GDM1 (cell line): Measurements from ENCODE around the gene CDH4.

Source experiments
- DNase-seq: peaks from one replicate; lab custom pipeline; 2025; lab: John Stamatoyannopoulos, UW

CDH4 gene

DNA sequence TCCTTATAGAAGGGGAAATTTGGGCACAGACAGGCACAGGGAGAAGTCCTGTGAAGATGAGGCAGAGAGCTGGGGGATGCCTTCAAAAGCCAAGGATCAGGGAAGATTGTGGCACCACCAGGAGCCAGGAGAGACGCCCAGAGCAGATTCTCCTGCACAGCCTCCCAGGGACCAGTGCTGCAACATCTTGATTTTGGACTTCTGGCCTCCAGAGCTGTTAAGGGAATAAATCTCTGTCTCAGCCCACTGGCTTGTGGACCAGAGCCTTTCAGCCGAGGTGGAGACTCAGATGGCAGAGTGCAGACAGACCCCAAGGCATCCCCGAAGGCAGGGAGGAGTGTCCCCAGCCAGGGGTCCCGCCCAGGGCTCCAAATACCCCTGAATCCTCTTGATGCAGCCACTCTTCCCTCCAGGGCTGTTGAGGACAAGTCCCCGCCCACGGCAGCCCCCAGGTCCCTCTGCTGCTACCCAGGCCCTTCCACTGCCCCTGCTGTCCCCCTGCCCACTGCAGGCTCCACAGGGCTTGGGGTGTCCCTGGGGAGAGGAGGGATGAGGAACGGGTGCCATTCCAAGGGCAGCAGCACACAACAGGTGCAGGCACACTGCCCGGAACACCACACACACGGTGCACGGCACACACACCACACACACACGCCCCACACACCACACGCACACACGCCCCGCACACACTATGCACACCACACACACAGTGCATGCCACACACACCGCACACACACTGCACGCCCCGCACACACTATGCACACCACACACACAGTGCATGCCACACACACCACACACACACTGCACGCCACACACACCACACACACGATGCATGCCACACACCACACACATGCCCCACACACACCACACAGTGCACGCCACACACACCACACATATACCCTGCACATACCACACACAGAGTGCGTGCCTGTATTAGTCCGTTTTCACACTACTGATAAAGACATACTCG is 502.2 kb downstream of the CDH4 start:
- no peak for DNase-seq

DNA sequence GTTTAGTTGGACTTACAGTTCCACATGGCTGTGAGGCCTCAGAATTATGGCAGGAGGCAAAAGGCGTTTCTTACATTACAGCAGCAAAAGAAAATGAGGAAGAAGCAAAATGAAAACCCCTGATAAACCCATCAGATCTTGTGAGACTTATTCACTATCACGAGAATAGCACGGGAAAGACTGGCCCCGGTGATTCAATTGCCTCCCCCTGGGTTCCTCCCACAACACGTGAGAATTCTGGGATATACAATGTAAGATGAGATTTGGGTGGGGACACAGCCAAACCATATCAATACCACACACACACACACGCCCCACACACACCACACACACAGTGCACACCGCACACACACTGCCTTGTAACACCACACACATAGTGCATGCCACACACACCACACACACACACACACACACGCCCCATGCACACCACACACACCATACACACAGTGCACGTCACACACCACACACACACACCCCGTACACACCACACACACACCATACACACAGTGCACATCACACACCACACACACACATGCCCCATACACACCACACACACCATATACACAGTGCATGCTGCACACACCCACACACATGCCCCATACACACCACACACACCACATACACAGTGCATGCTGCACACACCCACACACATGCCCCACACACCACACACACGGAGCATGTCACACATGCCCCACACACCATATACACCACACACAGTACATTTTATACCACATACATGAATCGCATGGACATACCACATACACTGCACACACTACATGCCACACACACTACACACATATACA is 503.1 kb downstream of the CDH4 start:
- DNase-seq, result no peak

DNA sequence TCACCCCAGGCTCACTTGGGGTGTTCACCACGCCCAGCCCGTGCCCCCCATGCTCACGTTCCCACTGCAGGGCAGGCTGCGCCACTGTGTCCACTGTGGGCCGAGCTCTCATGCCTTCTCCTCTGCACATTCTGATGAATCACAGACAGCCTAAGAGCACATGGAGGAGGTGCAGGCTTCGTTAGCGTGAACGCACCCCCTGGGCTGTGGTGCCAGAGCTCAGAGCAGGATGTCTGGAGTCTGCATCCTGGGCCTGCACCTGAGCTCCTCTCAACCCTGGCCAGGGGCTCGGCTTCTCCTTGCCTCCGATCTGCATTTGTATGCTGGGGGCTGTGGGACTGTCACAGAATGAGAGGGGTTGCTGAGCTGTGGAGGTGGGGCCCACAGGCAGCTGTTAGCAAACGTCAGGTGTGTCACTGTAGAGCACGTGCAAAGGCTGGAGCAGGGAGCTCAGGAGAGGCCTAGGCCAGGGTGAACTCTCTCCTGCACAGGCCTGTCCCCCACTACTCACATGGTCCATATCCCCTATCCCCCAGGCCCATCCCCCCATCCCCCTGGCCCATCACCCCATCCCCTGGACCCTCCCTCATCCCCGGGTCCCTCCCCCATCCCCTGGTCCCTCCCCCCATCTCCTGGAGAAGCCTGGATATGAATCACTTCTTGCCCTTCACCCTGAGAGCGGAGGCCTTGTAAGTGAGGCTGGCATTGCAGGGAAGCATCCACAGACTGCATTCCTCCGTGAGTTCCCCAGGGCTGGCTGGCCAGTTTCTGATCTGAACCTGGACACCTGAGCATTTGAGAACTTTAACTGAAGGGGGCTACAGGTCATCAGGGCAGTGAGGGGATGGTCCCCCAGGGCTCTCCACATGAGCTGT is 504.1 kb downstream of the CDH4 start:
- no peak for DNase-seq

DNA sequence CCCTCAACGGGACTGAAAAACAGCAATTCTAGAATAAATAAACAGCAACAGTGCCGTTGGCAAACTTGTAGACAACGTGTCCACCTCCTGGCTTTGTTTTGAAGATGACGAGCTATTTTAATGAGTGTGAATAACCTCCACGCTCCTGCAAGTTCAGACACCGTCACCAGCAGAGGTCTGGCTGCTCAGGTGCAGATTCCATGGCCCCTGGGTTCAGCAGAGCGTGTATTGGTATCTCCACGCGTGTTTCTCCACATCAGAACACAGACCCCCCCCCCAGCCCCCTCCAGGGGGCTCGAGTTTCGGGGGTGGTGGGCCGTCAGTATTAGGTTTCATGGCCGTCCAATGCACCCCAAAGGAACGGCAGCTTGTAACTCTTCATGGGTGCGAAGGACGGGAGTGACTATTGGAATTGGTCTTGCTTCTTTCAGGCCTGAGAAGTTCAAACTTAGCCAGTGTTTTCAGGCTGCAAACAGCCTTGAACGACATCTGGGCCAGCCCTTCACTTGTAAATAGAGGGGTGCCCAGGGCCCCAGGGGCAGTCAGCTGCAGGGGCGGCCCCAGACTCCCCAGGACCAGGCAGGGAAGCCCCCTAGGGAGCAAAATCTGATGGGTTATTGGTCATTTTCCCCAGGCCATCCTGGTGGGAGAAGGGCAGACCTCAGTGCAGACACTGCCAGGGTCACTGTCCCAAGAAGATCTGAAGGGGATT is 505.1 kb downstream of the CDH4 start:
- DNase-seq, result no peak

DNA sequence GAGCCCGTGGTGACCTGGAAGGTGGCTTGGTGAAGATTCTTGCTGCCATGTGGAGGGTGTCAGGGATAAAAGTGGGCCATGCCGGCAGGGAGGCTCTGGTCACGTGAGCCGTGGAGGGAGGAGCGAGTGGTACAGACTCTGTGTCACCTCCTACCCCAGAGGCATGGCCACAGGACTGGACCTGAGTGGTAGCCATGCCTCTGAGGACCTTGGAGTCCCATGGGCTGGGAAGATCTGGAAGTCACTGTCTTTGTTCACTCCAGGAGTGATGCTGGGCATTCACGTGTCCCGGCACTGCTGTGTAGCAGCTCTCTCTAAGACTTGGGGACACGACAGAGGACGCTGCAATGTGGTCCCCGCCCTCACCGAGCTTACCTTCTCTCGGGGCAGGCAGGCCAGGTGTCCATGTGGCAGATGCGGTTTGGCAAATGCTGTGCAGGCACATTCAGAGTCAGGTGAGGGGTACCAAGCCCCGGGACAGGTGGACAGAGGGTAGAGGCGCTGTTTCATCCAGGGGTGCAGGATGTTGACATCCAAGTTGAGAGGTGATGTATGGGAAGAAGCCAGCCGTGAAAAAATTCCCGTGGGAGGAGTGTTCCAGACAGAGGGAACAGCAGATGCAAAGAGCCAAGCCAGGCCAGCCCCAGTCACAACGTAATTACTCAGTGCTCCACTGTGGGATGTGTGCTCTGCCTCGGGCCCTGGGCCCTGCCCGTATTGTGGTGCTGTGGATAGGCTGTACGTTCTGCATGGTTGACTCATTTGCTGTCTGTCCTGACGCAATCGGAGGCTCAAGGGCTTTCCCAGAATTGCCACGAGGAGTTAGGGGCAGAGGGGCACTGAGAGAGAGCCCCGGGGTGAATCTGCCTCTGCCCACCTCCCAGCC is 505.9 kb downstream of the CDH4 start:
- DNase-seq, result no peak

DNA sequence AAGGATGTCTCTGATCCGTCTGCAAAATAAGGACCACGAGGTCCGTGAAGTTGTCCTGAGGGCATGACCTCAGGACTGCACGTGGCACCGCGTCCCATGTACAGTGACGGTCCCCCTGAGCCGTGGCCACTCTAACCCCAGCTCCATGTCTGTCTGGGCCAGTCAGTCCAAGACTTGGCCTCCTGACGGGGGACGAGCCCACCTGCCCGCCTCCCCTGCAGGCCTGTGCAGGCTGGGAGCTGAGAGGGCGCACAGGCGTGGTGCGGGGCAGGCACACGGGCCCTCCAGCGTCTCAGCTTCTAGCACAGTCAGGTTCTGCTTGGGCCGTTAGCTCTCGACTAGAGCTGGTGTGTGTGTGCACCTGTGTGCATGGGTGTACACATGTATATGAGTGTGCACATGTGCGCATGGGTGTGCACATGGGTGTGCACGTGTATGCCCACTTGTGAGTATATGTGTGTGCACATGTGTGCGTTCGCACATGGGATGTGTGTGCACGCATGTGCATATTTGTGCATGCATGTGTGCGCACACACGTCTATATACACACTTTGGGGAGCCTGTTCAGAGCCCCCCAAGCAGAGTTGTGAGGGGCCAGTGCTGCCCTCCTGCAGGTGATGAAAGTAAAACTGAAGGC is 506.6 kb downstream of the CDH4 start:
- DNase-seq, result no peak

DNA sequence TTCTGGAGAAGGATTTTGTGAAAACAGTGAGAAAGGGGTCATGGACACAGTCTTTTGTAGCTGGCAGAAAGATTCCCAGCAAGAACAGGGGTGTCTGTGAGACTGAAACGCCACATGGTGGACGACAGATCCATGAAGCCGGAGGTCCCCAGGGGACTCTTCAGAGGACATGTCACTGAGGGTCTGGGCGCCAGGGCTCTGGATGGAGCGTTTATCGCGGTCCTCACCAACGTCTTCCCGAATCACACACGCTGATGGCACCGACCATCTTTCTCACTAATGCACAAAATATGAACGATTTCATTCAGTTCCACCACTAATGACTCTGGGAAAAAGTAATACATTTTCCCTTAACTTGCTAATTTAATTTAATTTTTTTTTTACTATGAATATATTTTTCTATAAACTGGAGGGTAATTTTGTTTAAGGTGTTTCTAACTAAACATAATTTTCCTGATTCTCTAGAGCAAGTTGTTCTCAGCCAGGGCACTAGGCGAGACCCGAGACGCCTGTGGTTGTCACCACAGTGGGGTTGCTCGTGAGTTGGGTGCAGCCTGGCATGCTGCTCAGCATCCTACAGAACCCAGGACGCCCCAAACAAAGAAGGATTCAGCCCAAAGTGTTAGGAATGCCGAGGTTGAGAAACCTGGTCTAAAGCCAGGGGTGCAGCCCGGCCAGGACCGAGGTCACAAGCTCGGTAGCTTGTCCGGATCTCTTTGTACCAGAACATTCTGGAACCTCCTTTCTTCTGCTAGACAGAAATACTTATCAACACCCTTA is 507.4 kb downstream of the CDH4 start:
- DNase-seq, result no peak

DNA sequence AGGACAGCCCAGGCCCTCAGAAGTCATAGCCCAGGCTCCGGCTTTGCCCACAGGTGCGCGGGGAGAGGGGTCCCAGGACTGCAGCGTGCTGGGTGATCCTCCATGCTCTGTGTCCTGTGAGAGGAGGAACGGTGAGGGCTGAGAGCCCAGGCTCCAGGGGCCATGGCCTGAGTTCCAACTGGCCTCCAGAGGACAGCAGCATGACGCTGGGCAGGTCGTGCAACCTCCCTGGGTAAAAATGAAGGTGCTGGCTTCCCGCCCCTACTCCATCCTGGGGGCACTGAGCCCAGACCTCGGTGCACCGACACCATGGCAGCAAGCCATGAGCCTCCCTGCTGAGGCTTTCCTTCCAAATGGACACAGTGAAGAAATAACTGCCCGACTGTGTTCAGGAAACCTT is 508.3 kb downstream of the CDH4 start:
- DNase-seq, result no peak

DNA sequence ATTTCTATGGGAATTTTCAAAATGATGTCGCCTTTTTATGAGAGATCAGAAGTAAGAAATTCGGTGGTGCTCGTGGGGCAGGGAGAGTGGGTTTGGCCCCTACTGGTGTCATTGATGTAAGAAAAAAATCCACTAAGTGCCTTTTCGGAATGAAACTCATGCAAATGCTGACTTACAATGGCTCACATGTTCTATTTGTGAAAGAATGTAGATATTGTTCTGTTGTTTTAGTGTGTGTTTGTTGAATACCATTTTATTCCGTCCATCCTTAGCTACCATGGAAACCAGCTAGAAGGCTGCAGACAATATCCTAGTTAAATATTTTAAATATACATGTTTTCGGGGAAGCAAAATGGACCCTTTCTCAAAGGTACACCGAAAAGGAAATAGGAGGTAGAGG is 508.7 kb downstream of the CDH4 start:
- DNase-seq, result no peak

DNA sequence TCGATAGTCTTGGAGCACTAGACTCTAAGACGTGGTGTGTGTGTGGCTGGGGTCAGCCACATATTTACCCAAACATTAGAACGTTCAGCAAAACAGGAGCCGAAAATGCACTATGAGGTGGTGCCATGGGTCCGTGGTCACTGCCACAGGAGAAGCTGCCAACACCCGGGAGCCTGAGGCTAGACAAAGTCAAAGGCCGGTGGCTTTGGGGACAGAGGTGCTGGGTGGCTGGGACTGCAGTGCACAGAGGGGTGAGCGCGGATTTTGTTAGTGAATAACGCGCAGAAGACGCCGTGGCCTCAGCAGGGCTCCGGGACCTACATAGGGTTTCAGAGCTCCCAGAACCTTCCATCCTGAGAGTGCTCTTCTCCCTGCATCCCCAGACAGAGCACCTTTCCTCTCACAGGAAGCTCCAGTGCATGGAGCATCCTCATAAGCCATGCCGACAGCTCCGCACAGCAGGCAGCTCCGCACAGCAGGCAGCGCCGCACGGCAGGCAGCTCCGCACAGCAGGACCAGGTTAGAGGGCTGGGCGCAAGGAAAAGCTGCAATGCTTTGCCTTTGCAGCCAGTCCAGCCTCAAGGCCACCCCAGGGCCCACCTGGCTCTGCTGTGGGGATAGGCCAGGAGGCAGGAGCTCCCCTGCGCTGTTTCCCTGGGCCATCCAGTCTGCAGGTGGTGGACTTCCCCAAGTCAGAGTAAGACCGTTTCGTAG is 509.5 kb downstream of the CDH4 start:
- no peak for DNase-seq

DNA sequence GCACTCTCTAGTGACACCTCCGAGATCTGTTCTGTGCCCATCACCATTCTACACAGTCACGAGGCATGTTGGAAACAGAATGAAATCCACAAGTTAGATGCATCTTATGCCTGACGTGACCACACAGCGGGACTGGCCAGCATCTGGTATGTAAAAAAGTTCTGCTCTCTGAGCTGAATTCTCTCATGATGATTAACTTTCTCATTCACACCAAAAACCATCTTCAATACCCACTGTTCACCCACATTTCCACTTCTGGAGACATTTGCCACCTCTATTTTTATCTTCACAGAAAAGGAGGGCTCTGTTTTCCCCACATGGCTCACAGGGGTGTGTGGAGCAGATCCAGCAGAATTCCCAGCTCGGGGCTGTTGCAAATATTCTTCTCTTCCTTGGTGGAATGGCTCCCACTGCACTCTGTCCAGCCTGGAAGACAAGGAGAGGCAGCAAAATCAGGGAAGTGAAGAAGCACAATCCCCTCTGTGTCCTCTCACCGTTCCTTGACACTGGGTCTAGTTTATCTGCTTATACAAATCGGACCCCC is 510.2 kb downstream of the CDH4 start:
- DNase-seq, result no peak

DNA sequence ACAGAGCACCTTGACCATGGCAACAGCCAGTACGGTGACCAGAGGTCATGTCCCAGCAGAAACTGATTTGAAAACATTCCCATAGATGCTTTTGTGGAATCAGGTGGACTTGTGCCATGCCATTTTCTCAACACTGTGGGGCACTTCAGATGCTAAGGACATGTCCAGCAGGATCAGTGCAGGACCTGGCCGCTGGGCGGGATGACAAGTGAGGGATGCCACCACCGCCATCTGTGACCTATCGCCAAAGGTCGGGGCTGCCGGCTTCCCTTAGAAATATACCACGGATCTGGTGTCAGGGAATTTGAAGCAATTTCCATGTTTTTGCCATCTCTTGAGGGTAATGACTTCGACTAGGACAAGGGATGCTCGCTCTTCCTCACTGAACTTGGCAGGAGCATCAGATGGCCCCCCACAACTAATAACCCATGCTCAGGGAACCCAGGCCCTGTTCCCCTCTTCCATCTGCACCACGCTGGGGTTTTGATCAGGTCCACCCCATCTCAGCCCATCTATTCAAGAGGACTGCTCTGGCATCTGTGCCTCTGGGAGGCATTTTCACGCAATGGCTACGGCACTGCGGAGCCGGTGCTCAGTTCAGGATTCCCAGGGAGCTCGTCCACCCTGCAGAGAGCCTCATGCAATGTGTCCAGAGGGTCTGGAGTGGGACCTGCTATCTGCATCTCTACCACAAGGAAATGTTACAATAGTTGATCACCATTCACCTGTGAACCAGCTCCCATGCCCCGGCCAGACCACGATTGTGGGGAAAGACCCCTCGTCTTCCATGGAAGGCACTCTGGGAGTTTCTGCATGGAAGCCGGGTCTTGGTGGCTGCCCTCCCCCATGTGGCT is 511.1 kb downstream of the CDH4 start:
- no peak for DNase-seq

DNA sequence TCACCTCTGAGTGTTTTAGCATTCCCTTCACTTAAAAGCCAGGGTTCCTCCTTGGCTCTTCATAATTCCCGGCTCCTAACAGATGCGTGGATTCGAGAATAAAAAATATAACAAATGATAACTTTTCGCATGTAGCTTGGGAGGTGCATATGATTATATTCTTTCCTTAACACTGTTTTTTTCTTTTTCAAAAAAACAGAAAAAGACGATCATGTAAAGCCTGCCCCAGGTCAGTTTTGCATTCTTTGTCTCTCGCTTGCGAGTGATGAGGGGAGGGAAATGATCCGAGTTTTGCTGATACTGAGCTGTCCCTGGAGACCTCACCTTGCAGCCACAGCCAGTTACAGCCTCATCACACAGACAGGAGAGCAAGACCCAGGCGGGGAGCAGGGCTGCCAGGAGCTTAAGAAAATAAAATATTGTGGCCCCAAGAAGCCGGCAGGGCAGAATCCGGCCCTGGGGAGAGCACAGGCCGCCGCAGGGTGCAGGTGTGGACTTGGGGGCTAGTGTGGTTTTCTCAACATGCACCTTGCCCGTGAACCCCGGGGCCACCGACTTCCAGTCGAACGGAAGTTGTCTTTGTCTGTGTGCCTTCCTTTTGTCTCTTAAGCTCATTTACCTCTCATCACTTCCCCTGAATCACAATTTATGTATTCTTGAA is 511.8 kb downstream of the CDH4 start:
- DNase-seq, result no peak

DNA sequence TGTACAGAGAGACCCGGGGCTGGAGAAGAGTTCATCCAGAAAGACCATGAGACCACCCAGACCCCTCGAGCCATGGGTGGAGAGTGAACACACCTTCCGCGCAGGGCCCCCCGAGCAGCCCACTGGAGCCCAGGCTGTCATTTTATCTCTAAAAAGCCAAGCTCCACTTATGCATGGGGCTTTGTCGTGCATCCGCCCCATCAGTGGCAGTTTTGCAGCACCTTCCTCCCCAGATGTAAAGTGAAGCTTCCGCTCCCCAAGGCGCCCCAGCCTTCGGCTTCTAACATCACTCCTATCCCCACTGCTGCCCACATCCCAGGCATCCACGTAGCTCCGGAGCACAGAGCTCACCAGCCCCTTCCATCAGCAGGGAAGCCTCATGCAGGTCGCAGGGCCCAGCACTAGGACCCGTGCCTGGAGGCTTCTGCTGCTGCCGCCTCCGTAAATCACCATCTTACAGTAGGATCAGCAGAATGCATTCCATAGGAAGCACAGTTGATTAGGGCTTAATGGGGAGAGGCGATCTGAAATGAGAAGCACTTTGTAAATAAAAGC is 512.5 kb downstream of the CDH4 start:
- no peak for DNase-seq

DNA sequence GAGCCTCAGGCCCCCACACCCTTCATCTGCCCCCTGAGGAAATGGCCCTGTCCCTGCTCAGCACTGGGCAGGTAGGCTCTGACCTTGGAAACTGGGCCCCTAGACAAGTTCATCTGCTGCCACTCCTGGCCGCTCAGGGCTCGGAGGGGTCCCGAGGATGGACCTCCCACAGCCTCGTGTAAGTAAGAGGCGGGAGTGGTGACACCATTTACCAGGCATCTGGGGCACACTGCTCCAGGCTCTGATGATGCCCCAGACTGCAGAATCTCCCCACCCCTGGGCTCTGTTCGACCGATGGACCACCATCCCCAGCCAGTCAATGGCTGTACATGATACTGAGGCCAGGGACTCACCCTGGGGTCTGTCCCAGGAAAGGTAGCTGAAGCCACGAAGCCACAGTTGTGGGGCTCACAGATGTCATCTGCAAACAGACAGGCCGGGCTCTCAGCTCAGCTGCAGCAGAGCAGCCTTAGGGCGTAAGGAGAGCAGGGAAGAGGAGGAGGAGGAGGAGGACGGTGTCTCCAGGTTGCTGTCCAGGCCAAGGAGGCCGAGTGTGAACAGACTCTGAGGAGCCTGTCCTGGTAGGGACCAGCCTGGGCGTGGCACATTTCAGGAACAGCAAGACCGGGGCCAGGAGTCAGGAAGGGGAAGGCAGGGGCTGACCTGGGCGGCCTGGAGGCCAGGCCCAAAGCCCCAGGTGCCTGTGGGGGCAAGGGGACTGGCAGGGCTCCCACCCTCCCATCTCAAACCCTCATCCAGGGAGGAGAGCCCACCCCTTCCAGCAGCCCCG is 513.2 kb downstream of the CDH4 start:
- DNase-seq, result no peak
